ENCODE measurements around the gene ADAM23. TPM values are rescaled to one million over a fixed set of nuclear protein-coding genes. Genes with fewer than 3 reads are reported as not detected.

ADAM23 gene
- total RNA-seq, 1 donor = under 0.01 TPM

DNA sequence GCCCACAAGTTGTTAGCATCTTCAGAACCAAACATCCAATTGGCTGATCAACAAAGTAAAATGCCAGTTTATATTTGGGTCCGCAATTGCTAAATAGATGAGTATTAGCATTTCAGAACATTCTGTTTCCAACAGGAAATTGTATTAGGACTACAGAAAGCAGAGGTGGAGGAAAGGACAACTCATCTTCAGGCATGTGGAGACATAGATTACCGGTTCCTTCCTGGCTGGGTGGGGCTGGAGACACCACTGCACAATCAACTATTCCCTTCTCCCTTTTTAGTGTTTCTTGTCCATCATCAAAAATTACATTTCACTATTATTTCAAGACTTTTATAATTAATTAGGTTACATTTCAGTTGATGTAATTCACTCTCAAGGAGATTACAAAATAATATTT, 83.8 kb downstream of the ADAM23 start:
- TF ChIP-seq, protein P1, sequence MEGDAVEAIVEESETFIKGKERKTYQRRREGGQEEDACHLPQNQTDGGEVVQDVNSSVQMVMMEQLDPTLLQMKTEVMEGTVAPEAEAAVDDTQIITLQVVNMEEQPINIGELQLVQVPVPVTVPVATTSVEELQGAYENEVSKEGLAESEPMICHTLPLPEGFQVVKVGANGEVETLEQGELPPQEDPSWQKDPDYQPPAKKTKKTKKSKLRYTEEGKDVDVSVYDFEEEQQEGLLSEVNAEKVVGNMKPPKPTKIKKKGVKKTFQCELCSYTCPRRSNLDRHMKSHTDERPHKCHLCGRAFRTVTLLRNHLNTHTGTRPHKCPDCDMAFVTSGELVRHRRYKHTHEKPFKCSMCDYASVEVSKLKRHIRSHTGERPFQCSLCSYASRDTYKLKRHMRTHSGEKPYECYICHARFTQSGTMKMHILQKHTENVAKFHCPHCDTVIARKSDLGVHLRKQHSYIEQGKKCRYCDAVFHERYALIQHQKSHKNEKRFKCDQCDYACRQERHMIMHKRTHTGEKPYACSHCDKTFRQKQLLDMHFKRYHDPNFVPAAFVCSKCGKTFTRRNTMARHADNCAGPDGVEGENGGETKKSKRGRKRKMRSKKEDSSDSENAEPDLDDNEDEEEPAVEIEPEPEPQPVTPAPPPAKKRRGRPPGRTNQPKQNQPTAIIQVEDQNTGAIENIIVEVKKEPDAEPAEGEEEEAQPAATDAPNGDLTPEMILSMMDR (IDR thresholded peaks at IDR 0.05; ENCODE audit: extremely low read depth, low read depth, low read length) = no peak
- Histone ChIP-seq H3K79me2 (ENCODE audit: insufficient read depth, low read length) (no peaks in the 10 kb centered on the region), H3K4me1 (ENCODE audit: insufficient read depth, low read length) (no peaks in the 10 kb centered on the region), H4K20me1 (ENCODE audit: insufficient read depth, low read length) (no peaks in the 10 kb centered on the region), H3K27me3 (ENCODE audit: insufficient read depth, low read length) (no peaks in the 10 kb centered on the region), H2AFZ (ENCODE audit: low read length) (no peak overlapping the region), H3K4me3 (ENCODE audit: insufficient read depth, low read length) (no peak overlapping the region), H3K27ac (ENCODE audit: low read depth, low read length) (no peak overlapping the region), H3K36me3 (ENCODE audit: insufficient read depth, low read length) (no peaks in the 10 kb centered on the region), H3K9me3 (ENCODE audit: low read depth, low read length) (no peaks in the 10 kb centered on the region), H3K4me2 (ENCODE audit: insufficient read depth, low read length) (no peak overlapping the region)
- no peak for DNase-seq (ENCODE audit: insufficient read length, low spot score, missing footprints)

DNA sequence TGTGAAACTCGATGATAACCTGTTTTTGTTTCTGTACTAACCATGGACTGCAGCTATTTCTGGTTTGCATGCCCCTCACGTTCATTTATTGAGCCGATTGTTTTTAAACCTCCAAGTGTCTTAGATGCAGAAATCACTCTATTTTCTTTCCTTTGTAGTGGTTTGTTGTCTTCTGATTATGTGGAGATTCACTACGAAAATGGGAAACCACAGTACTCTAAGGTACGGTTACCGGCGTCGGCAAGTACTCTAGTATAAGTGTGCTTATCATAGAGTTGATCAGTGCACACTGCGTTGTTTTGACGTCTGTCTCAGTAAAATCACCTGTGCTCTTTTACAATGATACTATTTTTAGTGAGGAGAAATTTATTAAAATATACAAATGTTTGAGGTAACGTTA, 87.4 kb downstream of the ADAM23 start:
- no peak overlapping the region for H3K4me2 ChIP-seq (ENCODE audit: insufficient read depth, low read length)
- no peaks in the 10 kb centered on the region for H3K9me3 ChIP-seq (ENCODE audit: low read depth, low read length)
- H3K27ac ChIP-seq (ENCODE audit: low read depth, low read length) = no peak overlapping the region
- H2AFZ ChIP-seq (ENCODE audit: low read length) = no peak overlapping the region
- TF ChIP-seq, protein P1 (IDR thresholded peaks at IDR 0.05; ENCODE audit: extremely low read depth, low read depth, low read length) = no peak
- no peak for DNase-seq (ENCODE audit: insufficient read length, low spot score, missing footprints)
- no peak overlapping the region for H3K4me3 ChIP-seq (ENCODE audit: insufficient read depth, low read length)
- H3K36me3 ChIP-seq (ENCODE audit: insufficient read depth, low read length) = no peaks in the 10 kb centered on the region
- H3K4me1 ChIP-seq (ENCODE audit: insufficient read depth, low read length) = no peaks in the 10 kb centered on the region
- no peaks in the 10 kb centered on the region for H3K79me2 ChIP-seq (ENCODE audit: insufficient read depth, low read length)
- H3K27me3 ChIP-seq (ENCODE audit: insufficient read depth, low read length) = no peaks in the 10 kb centered on the region
- H4K20me1 ChIP-seq (ENCODE audit: insufficient read depth, low read length) = no peaks in the 10 kb centered on the region

- Histone ChIP-seq H4K20me1 (ENCODE audit: insufficient read depth, low read length) (no peaks in the 10 kb centered on the region), H2AFZ (ENCODE audit: low read length) (no peak overlapping the region), H3K4me1 (ENCODE audit: insufficient read depth, low read length) (no peaks in the 10 kb centered on the region), H3K36me3 (ENCODE audit: insufficient read depth, low read length) (no peaks in the 10 kb centered on the region), H3K4me3 (ENCODE audit: insufficient read depth, low read length) (no peak overlapping the region), H3K27ac (ENCODE audit: low read depth, low read length) (no peak overlapping the region), H3K27me3 (ENCODE audit: insufficient read depth, low read length) (no peaks in the 10 kb centered on the region), H3K9me3 (ENCODE audit: low read depth, low read length) (no peaks in the 10 kb centered on the region), H3K79me2 (ENCODE audit: insufficient read depth, low read length) (no peaks in the 10 kb centered on the region), H3K4me2 (ENCODE audit: insufficient read depth, low read length) (no peak overlapping the region)
- TF ChIP-seq, protein P1 (IDR thresholded peaks at IDR 0.05; ENCODE audit: extremely low read depth, low read depth, low read length) = no peak
- no peak for DNase-seq (ENCODE audit: insufficient read length, low spot score, missing footprints)
These were observed 88.7 kb downstream of the ADAM23 start for GRCh38 chr2:206531996-206532543.

DNA sequence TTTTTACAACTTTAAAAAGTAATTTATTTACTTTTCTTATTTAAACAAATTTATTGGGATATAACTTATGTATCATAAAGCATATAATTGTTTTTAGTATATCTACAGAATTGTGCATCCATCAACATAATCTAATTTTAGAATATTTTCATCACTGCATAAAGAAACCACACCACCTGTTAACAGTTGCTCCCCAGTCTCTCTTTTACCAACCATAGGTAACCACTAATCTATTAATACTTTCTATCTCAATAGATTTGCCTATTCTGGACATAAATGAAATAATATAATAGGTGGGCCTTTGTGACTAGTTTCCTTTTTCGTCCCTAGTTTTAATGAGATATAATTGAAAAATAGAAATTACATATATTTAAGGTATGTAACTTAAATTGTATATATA, 90.6 kb downstream of the ADAM23 start:
- DNase-seq (ENCODE audit: insufficient read length, low spot score, missing footprints) = no peak
- Histone ChIP-seq H2AFZ (ENCODE audit: low read length) (no peak overlapping the region), H4K20me1 (ENCODE audit: insufficient read depth, low read length) (no peaks in the 10 kb centered on the region), H3K4me2 (ENCODE audit: insufficient read depth, low read length) (no peak overlapping the region), H3K36me3 (ENCODE audit: insufficient read depth, low read length) (no peaks in the 10 kb centered on the region), H3K79me2 (ENCODE audit: insufficient read depth, low read length) (no peaks in the 10 kb centered on the region), H3K27ac (ENCODE audit: low read depth, low read length) (no peak overlapping the region), H3K27me3 (ENCODE audit: insufficient read depth, low read length) (no peaks in the 10 kb centered on the region), H3K4me1 (ENCODE audit: insufficient read depth, low read length) (no peaks in the 10 kb centered on the region), H3K4me3 (ENCODE audit: insufficient read depth, low read length) (no peak overlapping the region), H3K9me3 (ENCODE audit: low read depth, low read length) (no peaks in the 10 kb centered on the region)
- TF ChIP-seq, protein P1 (IDR thresholded peaks at IDR 0.05; ENCODE audit: extremely low read depth, low read depth, low read length) = no peak
